ENCODE results near the gene RAB8B. TPM values are rescaled to one million over a fixed set of nuclear protein-coding genes. Genes with fewer than 3 reads are reported as not detected.

Gene RAB8B
- total and polyA plus RNA-seq, 10 of the 15 experiments (the other 5 are each of a cell fraction or from before 2014, with no cell fraction given) = 17.8 to 104 (median 65.1) TPM

DNA sequence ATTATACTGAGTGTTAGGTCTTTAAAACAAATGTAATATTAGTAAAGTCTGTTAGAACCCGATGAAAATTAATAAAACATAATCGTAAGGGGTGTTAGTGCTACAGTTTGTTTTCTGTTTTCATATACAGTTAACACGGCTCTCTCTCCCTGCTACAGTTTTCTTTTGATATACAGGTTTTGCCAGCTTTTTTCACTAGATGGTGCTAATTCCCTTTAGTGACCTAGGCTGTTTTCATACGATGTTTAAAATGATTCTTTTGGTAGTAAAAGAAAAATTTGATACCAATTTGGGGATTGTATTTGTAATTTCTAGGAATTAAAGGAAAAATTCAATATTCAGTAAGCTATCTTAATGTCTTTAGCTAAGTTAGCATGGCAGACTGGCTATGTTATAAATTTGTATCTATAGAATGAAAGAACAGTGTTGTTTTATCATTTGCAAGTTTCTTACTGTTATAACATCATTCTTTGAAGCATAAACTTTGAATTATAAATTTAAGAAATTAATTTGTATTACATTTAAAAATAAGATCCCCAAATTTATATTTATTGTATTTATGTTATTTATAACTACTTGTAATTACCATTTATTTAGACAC, 99.5 kb downstream of the RAB8B start (continued):
- no peak for TF ChIP-seq TAF1 (IDR thresholded peaks at IDR 0.05; ENCODE audit: borderline replicate concordance, low read depth, low read length)

DNA sequence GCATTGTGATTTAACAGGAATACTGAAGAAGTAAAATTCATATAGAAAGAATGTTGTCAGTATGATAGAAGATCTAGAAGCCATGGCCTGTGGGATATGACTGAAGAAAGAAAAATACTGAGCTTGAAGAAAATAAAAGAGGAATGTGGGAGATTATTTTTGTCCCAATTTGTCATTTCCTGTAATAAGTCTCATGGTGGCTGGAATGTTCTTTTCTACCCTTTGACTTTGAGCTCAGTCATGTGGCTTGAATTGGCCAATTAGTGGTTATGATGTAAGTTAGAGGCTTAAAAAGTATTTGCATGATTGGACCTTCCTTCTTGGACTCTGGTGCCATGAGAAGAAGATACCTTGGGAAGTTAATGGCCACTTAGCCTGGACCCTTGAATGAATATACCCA, 102.1 kb downstream of the RAB8B start:
- Histone ChIP-seq H3K9ac (ENCODE audit: control insufficient read depth, insufficient read depth, low read length) (no peak overlapping the region), H3K79me2 (ENCODE audit: control insufficient read depth, insufficient read depth, low read length) (no peaks in the 10 kb centered on the region), H3K27me3 (replicated peaks in 1 of 2; ENCODE audit: control insufficient read depth in 2 of 2, insufficient read depth in 2 of 2, low read length in 1 of 2) (no peaks in the 10 kb centered on the region), H4K20me1 (ENCODE audit: control insufficient read depth, insufficient read depth) (no peaks in the 10 kb centered on the region), H3K4me2 (ENCODE audit: control insufficient read depth, insufficient read depth) (no peak overlapping the region), H3K9me3 (replicated peaks; ENCODE audit: control insufficient read depth, insufficient read depth, low read length) (no peaks in the 10 kb centered on the region), H3K27ac (ENCODE audit: control insufficient read depth, insufficient read depth) (no peak overlapping the region), H3K4me1 (ENCODE audit: control insufficient read depth, insufficient read depth, low read length) (peaks cover 6% of the 10 kb centered on the region; the same call in 1 of the 2 replicates), H3K4me3 (no peak overlapping the region), H2AFZ (ENCODE audit: control insufficient read depth, low read depth, low read length) (no peak overlapping the region), H3K36me3 (ENCODE audit: control insufficient read depth in 2 of 2, insufficient read depth in 2 of 2, low read length in 1 of 2) (no peaks in the 10 kb centered on the region)
- ChIA-PET SMC1A (ENCODE audit: uncharacterized antibody, unreplicated experiment) (interaction anchor here (0.6 to 6.3 kb wide), 42 partner anchors 9 to 349 kb away, joined by 3 to 92 read pairs (median 4); partner anchors contain the start of genes APH1B and RPS27L), CTCF (interaction anchor here (0.8 to 11.0 kb wide), 21 partner anchors 8 to 777 kb away, joined by 3 to 145 read pairs (median 4); partner anchors contain the start of gene APH1B), POLR2A (interaction anchor here (0.6 to 0.8 kb wide), 2 partner anchors 129 to 247 kb away, joined by 3 read pairs; no protein-coding TSS in a partner anchor), RAD21 (ENCODE audit: unreplicated experiment) (interaction anchor here (0.9 to 6.1 kb wide), 14 partner anchors 12 to 308 kb away, joined by 3 to 62 read pairs (median 5); no protein-coding TSS in a partner anchor)
- no peak for FAIRE-seq
- intact Hi-C loops (cut with micrococcal nuclease; ENCODE audit: unreplicated experiment) = no loop called here
- TF ChIP-seq, protein P1, sequence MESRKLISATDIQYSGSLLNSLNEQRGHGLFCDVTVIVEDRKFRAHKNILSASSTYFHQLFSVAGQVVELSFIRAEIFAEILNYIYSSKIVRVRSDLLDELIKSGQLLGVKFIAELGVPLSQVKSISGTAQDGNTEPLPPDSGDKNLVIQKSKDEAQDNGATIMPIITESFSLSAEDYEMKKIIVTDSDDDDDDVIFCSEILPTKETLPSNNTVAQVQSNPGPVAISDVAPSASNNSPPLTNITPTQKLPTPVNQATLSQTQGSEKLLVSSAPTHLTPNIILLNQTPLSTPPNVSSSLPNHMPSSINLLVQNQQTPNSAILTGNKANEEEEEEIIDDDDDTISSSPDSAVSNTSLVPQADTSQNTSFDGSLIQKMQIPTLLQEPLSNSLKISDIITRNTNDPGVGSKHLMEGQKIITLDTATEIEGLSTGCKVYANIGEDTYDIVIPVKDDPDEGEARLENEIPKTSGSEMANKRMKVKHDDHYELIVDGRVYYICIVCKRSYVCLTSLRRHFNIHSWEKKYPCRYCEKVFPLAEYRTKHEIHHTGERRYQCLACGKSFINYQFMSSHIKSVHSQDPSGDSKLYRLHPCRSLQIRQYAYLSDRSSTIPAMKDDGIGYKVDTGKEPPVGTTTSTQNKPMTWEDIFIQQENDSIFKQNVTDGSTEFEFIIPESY (IDR thresholded peaks at IDR 0.05) = no peak
- BruUV-seq (replicated peaks) = no TSS peak
- in situ Hi-C loops (cut with MboI) = loop anchor here (5.0 to 25.0 kb wide), 3 partner anchors 111 to 776 kb away; partner anchors contain the start of gene FBXL22
- no peak for DNase-seq (ENCODE audit: low read depth, low spot score)
- ATAC-seq = no peak

Measured in GM12878 (cell line).